Activated T-helper 1 cell treated with anti-CD3 and anti-CD28 coated beads, Interleukin-12 subunit alpha, Interleukin-12 subunit beta, Interleukin-2, Interleukin-4 antibody, amounts not matched to agents 30 ng/mL and 10 ng/mL and 1 ng/mL, durations not matched to agents 14 hours and 24 hours and 36 hours (primary cell): ENCODE measurements around the gene ZCCHC9. TPM values are rescaled to one million over a fixed set of nuclear protein-coding genes. Genes with fewer than 3 reads are reported as not detected.
A peak's percentile ranks its signal among the peaks of the same experiment; 100 is the strongest.
"Not testable (repeated sequence)": the region's sequence is repeated elsewhere in the genome, so short reads cannot be mapped to it uniquely, and the experiment has no call there.

ENCODE experiments used
- DNase-seq: peaks from one replicate; pipeline ENCODE4 v3.0.0; 2021; ENCODE audit warnings: low spot score
- H3K27ac Mint-ChIP-seq: one replicate; pipeline ENCODE4 v1.8.0; 2021; ENCODE audit warnings: mild to moderate bottlenecking, mixed read lengths
- H3K27me3 Mint-ChIP-seq: one replicate; pipeline ENCODE4 v1.8.0; 2022; ENCODE audit warnings: mild to moderate bottlenecking, moderate library complexity, mixed read lengths; ENCODE audit not compliant: insufficient read depth
- H3K36me3 Mint-ChIP-seq: one replicate; pipeline ENCODE4 v1.8.0; 2021; ENCODE audit warnings: low read depth, mixed read lengths
- H3K4me1 Mint-ChIP-seq: one replicate; pipeline ENCODE4 v1.8.0; 2021; ENCODE audit warnings: low read depth, mixed read lengths
- H3K4me3 Mint-ChIP-seq: one replicate; pipeline ENCODE4 v1.8.0; 2021; ENCODE audit warnings: mild to moderate bottlenecking, moderate library complexity, mixed read lengths
- H3K9me3 Mint-ChIP-seq: one replicate; pipeline ENCODE4 v1.8.0; 2021; ENCODE audit warnings: mixed read lengths
- intact Hi-C: fragments of 100-400 bp; cut with micrococcal nuclease; formaldehyde crosslinking; loops from one replicate; pipeline ENCODE4 v1.15.1; 2024
- total RNA-seq: library from RNA; stranded (reverse); gene quantifications from 2 replicates; pipeline ENCODE4 v1.2.3, GENCODE V29; 2022

ZCCHC9 gene
- total RNA-seq, 1 donor from 2014 or later: 41.7 TPM

- Mint-ChIP-seq H3K4me3 (no peak overlapping the region), H3K9me3 (peaks cover 18% of the 10 kb centered on the region), H3K27me3 (no peaks in the 10 kb centered on the region), H3K4me1 (peaks cover 22% of the 10 kb centered on the region), H3K36me3 (peaks cover 6% of the 10 kb centered on the region), H3K27ac (no peak overlapping the region)
- no peak for DNase-seq
- intact Hi-C loops: no loop called here
These were observed 15.2 kb upstream of the ZCCHC9 start for GRCh38 chr5:81286059-81286617.

GRCh38 chr5:81288021-81288433, 13.4 kb upstream of the ZCCHC9 start:
- Mint-ChIP-seq H3K9me3 (peaks cover 28% of the 10 kb centered on the region), H3K36me3 (peaks cover 17% of the 10 kb centered on the region), H3K27me3 (no peaks in the 10 kb centered on the region), H3K4me1 (peaks cover 36% of the 10 kb centered on the region), H3K27ac (no peak overlapping the region), H3K4me3 (no peak overlapping the region)
- intact Hi-C loops: no loop called here
- no peak for DNase-seq

- intact Hi-C loops: loop anchor here (10.0 kb wide), 1 partner anchor 45 kb away; no protein-coding TSS in a partner anchor
- Mint-ChIP-seq H3K27ac (no peak overlapping the region), H3K4me1 (peaks cover 41% of the 10 kb centered on the region), H3K9me3 (peaks cover 36% of the 10 kb centered on the region), H3K4me3 (no peak overlapping the region), H3K36me3 (peaks cover 22% of the 10 kb centered on the region), H3K27me3 (no peaks in the 10 kb centered on the region)
- no peak for DNase-seq
These were observed 11.2 kb upstream of the ZCCHC9 start for GRCh38 chr5:81290146-81290545.

- DNase-seq: no peak
- peaks cover 36% of the 10 kb centered on the region for H3K9me3 Mint-ChIP-seq
- H3K4me1 Mint-ChIP-seq: peaks cover 37% of the 10 kb centered on the region
- no peak overlapping the region for H3K4me3 Mint-ChIP-seq
- no peak overlapping the region for H3K27ac Mint-ChIP-seq
- intact Hi-C loops: loop anchor here (10.0 kb wide), 1 partner anchor 47 kb away; no protein-coding TSS in a partner anchor
- H3K36me3 Mint-ChIP-seq: peaks cover 19% of the 10 kb centered on the region
- no peaks in the 10 kb centered on the region for H3K27me3 Mint-ChIP-seq
These were observed 9.3 kb upstream of the ZCCHC9 start for GRCh38 chr5:81292130-81292529.

- not testable (repeated sequence) for H3K27ac Mint-ChIP-seq, DNase-seq
These were observed 7.4 kb upstream of the ZCCHC9 start for GRCh38 chr5:81294021-81294420.

GRCh38 chr5:81297531-81297930, 3.9 kb upstream of the ZCCHC9 start:
- Mint-ChIP-seq H3K4me3 (no peak overlapping the region), H3K36me3 (peaks cover 11% of the 10 kb centered on the region), H3K27me3 (no peaks in the 10 kb centered on the region), H3K9me3 (peaks cover 14% of the 10 kb centered on the region), H3K4me1 (peaks cover 31% of the 10 kb centered on the region), H3K27ac (no peak overlapping the region)
- intact Hi-C loops: loop anchor here (5.0 to 10.0 kb wide), 3 partner anchors 53 to 335 kb away; partner anchors contain the start of gene RASGRF2
- no peak for DNase-seq

More at GRCh38 chr5:81294021-81294420, 7.4 kb upstream of the ZCCHC9 start:
- Mint-ChIP-seq H3K36me3 (peaks cover 19% of the 10 kb centered on the region), H3K9me3 (peaks cover 36% of the 10 kb centered on the region), H3K4me1 (peaks cover 37% of the 10 kb centered on the region)
- intact Hi-C loops: loop anchor here (10.0 kb wide), 1 partner anchor 49 kb away; no protein-coding TSS in a partner anchor
- H3K4me3 Mint-ChIP-seq, H3K27me3 Mint-ChIP-seq: not testable (repeated sequence)

GRCh38 chr5:81300921-81301270, 491 bp upstream of the ZCCHC9 start:
- no peak for DNase-seq
- Mint-ChIP-seq H3K4me3 (peak overlapping the region; percentile 97), H3K27ac (peak overlapping the region; percentile 98), H3K36me3 (peaks cover 14% of the 10 kb centered on the region), H3K4me1 (peaks cover 32% of the 10 kb centered on the region), H3K9me3 (no peaks in the 10 kb centered on the region), H3K27me3 (no peaks in the 10 kb centered on the region)
- intact Hi-C loops: loop anchor here (1.0 to 10.0 kb wide), 14 partner anchors 16 to 1776 kb away; partner anchors contain the start of genes RPS23, SERINC5, SSBP2 and TMEM167A

GRCh38 chr5:81302596-81302995, 1.2 kb downstream of the ZCCHC9 start:
- peaks cover 32% of the 10 kb centered on the region for H3K4me1 Mint-ChIP-seq
- intact Hi-C loops: loop anchor here (1.0 to 10.0 kb wide), 8 partner anchors 120 to 1045 kb away; partner anchors contain the start of gene SERINC5
- no peaks in the 10 kb centered on the region for H3K9me3 Mint-ChIP-seq
- peak overlapping the region; percentile 98 for H3K27ac Mint-ChIP-seq
- DNase-seq: no peak
- peaks cover 14% of the 10 kb centered on the region for H3K36me3 Mint-ChIP-seq
- H3K4me3 Mint-ChIP-seq: peak overlapping the region; percentile 97
- H3K27me3 Mint-ChIP-seq: no peaks in the 10 kb centered on the region

GRCh38 chr5:81303563-81303962, 2.2 kb downstream of the ZCCHC9 start:
- no peaks in the 10 kb centered on the region for H3K27me3 Mint-ChIP-seq
- intact Hi-C loops: loop anchor here (5.0 to 10.0 kb wide), 7 partner anchors 119 to 1046 kb away; partner anchors contain the start of gene SERINC5
- H3K36me3 Mint-ChIP-seq: peaks cover 12% of the 10 kb centered on the region
- peak overlapping the region; percentile 60 for H3K4me3 Mint-ChIP-seq
- H3K9me3 Mint-ChIP-seq: no peaks in the 10 kb centered on the region
- H3K4me1 Mint-ChIP-seq: peaks cover 32% of the 10 kb centered on the region
- DNase-seq: no peak
- H3K27ac Mint-ChIP-seq: no peak overlapping the region

- Mint-ChIP-seq H3K4me3 (no peak overlapping the region), H3K27me3 (no peaks in the 10 kb centered on the region)
- intact Hi-C loops: loop anchor here (10.0 kb wide), 2 partner anchors 441 to 859 kb away; no protein-coding TSS in a partner anchor
These were observed 4.4 kb downstream of the ZCCHC9 start for GRCh38 chr5:81305785-81306184.

GRCh38 chr5:81308836-81309235, 7.4 kb downstream of the ZCCHC9 start:
- H3K27ac Mint-ChIP-seq: no peak overlapping the region
- peaks cover 30% of the 10 kb centered on the region for H3K36me3 Mint-ChIP-seq
- H3K4me1 Mint-ChIP-seq: peaks cover 11% of the 10 kb centered on the region
- intact Hi-C loops: loop anchor here (10.0 kb wide), 2 partner anchors 444 to 856 kb away; no protein-coding TSS in a partner anchor
- no peak for DNase-seq
- no peaks in the 10 kb centered on the region for H3K27me3 Mint-ChIP-seq
- H3K9me3 Mint-ChIP-seq: no peaks in the 10 kb centered on the region
- no peak overlapping the region for H3K4me3 Mint-ChIP-seq

More at GRCh38 chr5:81305785-81306184, 4.4 kb downstream of the ZCCHC9 start:
- H3K4me1 Mint-ChIP-seq: peaks cover 17% of the 10 kb centered on the region
- H3K27ac Mint-ChIP-seq: no peak overlapping the region
- DNase-seq: no peak
- H3K9me3 Mint-ChIP-seq: no peaks in the 10 kb centered on the region
- peaks cover 23% of the 10 kb centered on the region for H3K36me3 Mint-ChIP-seq

- Mint-ChIP-seq H3K4me1 (peaks cover 5% of the 10 kb centered on the region), H3K9me3 (no peaks in the 10 kb centered on the region), H3K36me3 (peaks cover 27% of the 10 kb centered on the region), H3K27ac (no peak overlapping the region), H3K27me3 (no peaks in the 10 kb centered on the region), H3K4me3 (no peak overlapping the region)
- no peak for DNase-seq
- intact Hi-C loops: no loop called here
These were observed 9.1 kb downstream of the ZCCHC9 start for GRCh38 chr5:81310402-81311063.

GRCh38 chr5:81313278-81313677, 11.9 kb downstream of the ZCCHC9 start:
- Mint-ChIP-seq H3K27ac (no peak overlapping the region), H3K27me3 (no peaks in the 10 kb centered on the region), H3K4me3 (no peak overlapping the region), H3K9me3 (no peaks in the 10 kb centered on the region), H3K4me1 (peaks cover 9% of the 10 kb centered on the region), H3K36me3 (peaks cover 28% of the 10 kb centered on the region)
- no peak for DNase-seq
- intact Hi-C loops: no loop called here
